HEK293T (cell line): ENCODE data around the gene LOC128125822.

ENCODE experiments used
- ELF4 ChIP-seq: fragments of 450-650 bp; IDR thresholded peaks from 2 replicates; pipeline ENCODE4 v1.6.1; 2017; ENCODE audit warnings: antibody characterized with exemption
- FOXM1 ChIP-seq: fragments of 450-650 bp; IDR thresholded peaks from 2 replicates; pipeline ENCODE4 v1.6.1; 2017; ENCODE audit warnings: mild to moderate bottlenecking, borderline replicate concordance
- L3MBTL2 ChIP-seq: fragments of 450-650 bp; conservative IDR thresholded peaks from 2 replicates; pipeline ENCODE4 v1.6.1; 2016; ENCODE audit warnings: mild to moderate bottlenecking
- SUZ12 ChIP-seq: fragments of 450-650 bp; IDR thresholded peaks from 2 replicates; pipeline ENCODE4 v1.6.1; 2016; ENCODE audit warnings: mild to moderate bottlenecking
- TARDBP ChIP-seq: fragments of 450-650 bp; IDR thresholded peaks from 2 replicates; pipeline ENCODE4 v1.6.1; 2016
- TF ChIP-seq, protein P1 (sequence below): fragments of 450-650 bp; IDR thresholded peaks from 2 replicates; pipeline ENCODE4 v1.6.1; 2016

DNA sequence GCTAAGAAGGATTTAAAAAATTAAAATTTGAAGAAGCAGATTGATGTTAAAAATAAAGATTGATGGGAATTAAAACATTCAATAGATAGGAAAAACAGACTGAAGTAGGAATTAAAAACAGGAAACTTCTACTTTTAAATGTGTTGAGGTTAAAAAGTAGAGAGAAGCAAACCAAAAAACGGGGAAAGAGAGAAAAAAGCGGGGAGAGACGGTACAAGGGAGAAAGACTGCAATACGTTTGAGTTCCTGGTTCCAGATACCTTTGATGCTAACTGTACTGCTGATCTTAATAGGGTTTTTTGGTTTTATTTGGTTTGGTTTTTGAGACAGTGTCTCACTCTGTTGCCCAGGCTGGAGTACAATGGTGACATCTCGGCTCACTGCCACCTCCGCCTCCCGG is 27.0 kb downstream of the LOC128125822 start:
- no peak for TF ChIP-seq ELF4
- TF ChIP-seq TARDBP, result no peak
- no peak for TF ChIP-seq L3MBTL2
- TF ChIP-seq FOXM1, result no peak
- TF ChIP-seq, protein P1, sequence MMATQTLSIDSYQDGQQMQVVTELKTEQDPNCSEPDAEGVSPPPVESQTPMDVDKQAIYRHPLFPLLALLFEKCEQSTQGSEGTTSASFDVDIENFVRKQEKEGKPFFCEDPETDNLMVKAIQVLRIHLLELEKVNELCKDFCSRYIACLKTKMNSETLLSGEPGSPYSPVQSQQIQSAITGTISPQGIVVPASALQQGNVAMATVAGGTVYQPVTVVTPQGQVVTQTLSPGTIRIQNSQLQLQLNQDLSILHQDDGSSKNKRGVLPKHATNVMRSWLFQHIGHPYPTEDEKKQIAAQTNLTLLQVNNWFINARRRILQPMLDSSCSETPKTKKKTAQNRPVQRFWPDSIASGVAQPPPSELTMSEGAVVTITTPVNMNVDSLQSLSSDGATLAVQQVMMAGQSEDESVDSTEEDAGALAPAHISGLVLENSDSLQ, result no peak
- TF ChIP-seq SUZ12, result no peak
